H9 (cell line): Measurements from ENCODE around the gene MYOF. TPM values are rescaled to one million over a fixed set of nuclear protein-coding genes. Genes with fewer than 3 reads are reported as not detected.

Experiments used
- DNase-seq: peaks from one replicate; pipeline ENCODE4 v3.0.0-alpha.2; 2017
- H2AFZ ChIP-seq: one replicate; pipeline ENCODE4 v1.6.1; 2013; ENCODE audit warnings: mild to moderate bottlenecking, low read length, control low read depth, moderate library complexity
- H2AK5ac ChIP-seq: 2 replicates; pipeline ENCODE4 v1.6.1; 2013; ENCODE audit warnings: low read length, control low read depth, mixed read lengths; ENCODE audit not compliant: insufficient read length
- H2BK120ac ChIP-seq: one replicate; pipeline ENCODE4 v1.6.1; 2013; ENCODE audit warnings: low read depth, mild to moderate bottlenecking, low read length, control low read depth, inconsistent platforms; ENCODE audit not compliant: poor library complexity, severe bottlenecking
- H2BK12ac ChIP-seq: 2 replicates; pipeline ENCODE4 v1.6.1; 2013; ENCODE audit warnings: low read length, control low read depth, mixed read lengths, low read depth; ENCODE audit not compliant: insufficient read length
- H2BK15ac ChIP-seq: 2 replicates; pipeline ENCODE4 v1.6.1; 2013; ENCODE audit warnings: low read depth, low read length, control low read depth
- H2BK20ac ChIP-seq: one replicate; pipeline ENCODE4 v1.6.1; 2013; ENCODE audit warnings: low read depth, mild to moderate bottlenecking, low read length, control low read depth, inconsistent platforms; ENCODE audit not compliant: poor library complexity, severe bottlenecking
- H2BK5ac ChIP-seq: 2 replicates; pipeline ENCODE4 v1.6.1; 2013; ENCODE audit warnings: low read length, control low read depth, mixed read lengths; ENCODE audit not compliant: insufficient read length
- H3K14ac ChIP-seq: 2 replicates; pipeline ENCODE4 v1.6.1; 2013; ENCODE audit warnings: low read length, control low read depth; ENCODE audit not compliant: insufficient read depth
- H3K18ac ChIP-seq: 2 replicates; pipeline ENCODE4 v1.6.1; 2013; ENCODE audit warnings: low read depth, mild to moderate bottlenecking, mixed read lengths, low read length, control low read depth; ENCODE audit not compliant: insufficient read length
- H3K23ac ChIP-seq: 2 replicates; pipeline ENCODE4 v1.6.1; 2013; ENCODE audit warnings: low read length, control low read depth, mixed read lengths, low read depth; ENCODE audit not compliant: insufficient read length
- H3K23me2 ChIP-seq: 2 replicates; pipeline ENCODE4 v1.6.1; 2013; ENCODE audit warnings: low read depth, mild to moderate bottlenecking, mixed read lengths, low read length, control low read depth; ENCODE audit not compliant: insufficient read length, poor library complexity, severe bottlenecking
- H3K27ac ChIP-seq: 2 replicates; pipeline ENCODE4 v1.5.1; 2013; ENCODE audit warnings: low read length, control low read depth, mixed read lengths, low read depth; ENCODE audit not compliant: insufficient read length
- H3K27me3 ChIP-seq: 2 replicates; pipeline ENCODE4 v1.6.1; 2013; ENCODE audit warnings: low read length, control low read depth, inconsistent platforms; ENCODE audit not compliant: insufficient read depth
- H3K4ac ChIP-seq: 2 replicates; pipeline ENCODE4 v1.6.1; 2013; ENCODE audit warnings: low read depth, mild to moderate bottlenecking, control low read depth, inconsistent platforms, low read length, moderate library complexity
- H3K4me1 ChIP-seq: 2 replicates; pipeline ENCODE4 v1.6.1; 2013; ENCODE audit warnings: low read length, control low read depth, inconsistent platforms; ENCODE audit not compliant: insufficient read depth
- H3K4me2 ChIP-seq: 2 replicates; pipeline ENCODE4 v1.6.1; 2013; ENCODE audit warnings: low read length, control low read depth, mixed read lengths; ENCODE audit not compliant: insufficient read length, insufficient read depth
- H3K56ac ChIP-seq: 2 replicates; pipeline ENCODE4 v1.6.1; 2013; ENCODE audit warnings: low read depth, mild to moderate bottlenecking, mixed read lengths, low read length, control low read depth; ENCODE audit not compliant: insufficient read length
- H3K79me1 ChIP-seq: 2 replicates; pipeline ENCODE4 v1.6.1; 2013; ENCODE audit warnings: low read depth, mild to moderate bottlenecking, moderate library complexity, low read length, control low read depth, inconsistent platforms; ENCODE audit not compliant: insufficient read depth, poor library complexity, severe bottlenecking
- H3K79me2 ChIP-seq: 2 replicates; pipeline ENCODE4 v1.6.1; 2013; ENCODE audit warnings: low read length, control low read depth, inconsistent platforms; ENCODE audit not compliant: insufficient read depth
- H3K9ac ChIP-seq: 2 replicates; pipeline ENCODE4 v1.6.1; 2013; ENCODE audit warnings: low read length, control low read depth, mixed read lengths; ENCODE audit not compliant: insufficient read length; ENCODE audit errors: extremely low read depth
- H3K9me3 ChIP-seq: one replicate; pipeline ENCODE4 v1.6.1; 2013; ENCODE audit warnings: low read depth, low read length, inconsistent platforms; ENCODE audit not compliant: control insufficient read depth
- H3T11ph ChIP-seq: one replicate; pipeline ENCODE4 v1.6.1; 2013; ENCODE audit warnings: mild to moderate bottlenecking, low read length, control low read depth, inconsistent platforms
- H4K20me1 ChIP-seq: one replicate; pipeline ENCODE4 v1.6.1; 2013; ENCODE audit not compliant: control insufficient read depth, insufficient read length, insufficient read depth
- H4K5ac ChIP-seq: 2 replicates; pipeline ENCODE4 v1.6.1; 2013; ENCODE audit warnings: low read depth, mild to moderate bottlenecking, mixed read lengths, low read length, control low read depth; ENCODE audit not compliant: insufficient read length
- H4K8ac ChIP-seq: replicated peaks from 2 replicates; pipeline ENCODE4 v1.6.1; 2013; ENCODE audit warnings: low read length, control low read depth, mixed read lengths, low read depth; ENCODE audit not compliant: insufficient read length
- H4K91ac ChIP-seq: 2 replicates; pipeline ENCODE4 v1.6.1; 2013; ENCODE audit warnings: low read depth, mild to moderate bottlenecking, moderate library complexity, mixed read lengths, low read length, control low read depth; ENCODE audit not compliant: insufficient read length
- H3K27ac Mint-ChIP-seq, 3 experiments: 2 replicates in 2 of 3; 3 replicates in 1 of 3; pipeline ENCODE4 v1.8.0; 2020 to 2021; ENCODE audit warnings: mixed read lengths in 3 of 3, mild to moderate bottlenecking in 1 of 3, moderate library complexity in 1 of 3
- H3K27me3 Mint-ChIP-seq: 2 replicates; pipeline ENCODE4 v1.8.0; 2021; ENCODE audit warnings: low read depth, mild to moderate bottlenecking, moderate library complexity, mixed read lengths
- H3K36me3 Mint-ChIP-seq, 3 experiments: 2 replicates in 2 of 3; 3 replicates in 1 of 3; pipeline ENCODE4 v1.8.0; 2020 to 2021; ENCODE audit warnings: low read depth in 3 of 3, mixed read lengths in 3 of 3; ENCODE audit not compliant: insufficient read depth in 1 of 3
- H3K4me1 Mint-ChIP-seq, 2 experiments: 2 replicates each; pipeline ENCODE4 v1.8.0; 2020; ENCODE audit warnings: mixed read lengths in 2 of 2
- H3K4me3 Mint-ChIP-seq, 2 experiments: 2 replicates in 1 of 2; 3 replicates in 1 of 2; pipeline ENCODE4 v1.8.0; 2020 to 2021; ENCODE audit warnings: mild to moderate bottlenecking in 2 of 2, mixed read lengths in 2 of 2, moderate library complexity in 1 of 2
- H3K9me3 Mint-ChIP-seq, 2 experiments: 2 replicates in 1 of 2; 3 replicates in 1 of 2; pipeline ENCODE4 v1.8.0; 2020; ENCODE audit warnings: mild to moderate bottlenecking in 2 of 2, mixed read lengths in 2 of 2, moderate library complexity in 1 of 2
- WGBS: extraction: QIAGEN DNeasy Blood & Tissue Kit; methylation state at CpG from one replicate; pipeline ENCODE4 v1.1.7; 2013; ENCODE audit warnings: missing lambda C conversion rate, low lambda C conversion rate, mixed read lengths; ENCODE audit not compliant: insufficient read length; ENCODE audit errors: extremely low coverage; 5-methylcytosine and 5-hydroxymethylcytosine counted together
- total RNA-seq: library from RNA; stranded (reverse); gene quantifications from 2 replicates; pipeline ENCODE4 v1.2.1, GENCODE V29; 2021
- TF ChIP-seq, protein P1 (sequence below): fragments of 200-600 bp; sonication (generic); conservative IDR thresholded peaks from 3 replicates; pipeline ENCODE4 v1.8.0; 2021; ENCODE audit warnings: antibody characterized with exemption, mild to moderate bottlenecking

MYOF gene
- total RNA-seq, 1 experiment from 2014 or later: 2.8 TPM

DNA sequence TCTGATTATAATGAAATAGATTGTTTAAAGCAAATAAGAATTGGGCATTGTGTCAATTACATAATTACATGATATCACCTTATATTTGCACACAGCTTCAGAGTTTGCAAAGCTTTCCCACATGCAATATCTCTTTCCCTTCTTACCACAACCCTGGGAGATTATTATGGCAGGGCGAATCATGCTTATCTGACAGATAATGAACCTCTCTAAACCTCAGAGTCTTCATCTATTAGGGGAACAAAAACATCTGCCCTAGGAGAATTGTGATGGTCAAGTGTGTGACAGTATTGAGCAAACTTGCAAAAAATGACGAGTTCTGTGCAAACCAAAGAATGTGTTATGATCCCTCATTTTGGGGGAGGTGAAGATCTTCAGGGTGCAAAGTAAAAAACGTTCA is 90.0 kb downstream of the MYOF start:
- H3K4me2 ChIP-seq: no peak overlapping the region

More for the DNA sequence above, 90.0 kb downstream of the MYOF start:
- Histone ChIP-seq H3K9me3 (no peaks in the 10 kb centered on the region), H4K8ac (no peak overlapping the region), H4K20me1 (no peaks in the 10 kb centered on the region), H3K79me2 (no peaks in the 10 kb centered on the region), H2BK20ac (no peak overlapping the region), H2BK120ac (no peak overlapping the region), H2BK15ac (no peak overlapping the region), H3K27ac (no peak overlapping the region), H3K27me3 (no peaks in the 10 kb centered on the region), H3K4ac (no peak overlapping the region), H2AK5ac (no peak overlapping the region), H3K4me1 (no peaks in the 10 kb centered on the region), H3K79me1 (no peaks in the 10 kb centered on the region), H3K9ac (no peak overlapping the region), H2BK12ac (no peak overlapping the region), H2AFZ (no peak overlapping the region), H3K18ac (no peak overlapping the region), H2BK5ac (no peak overlapping the region), H4K91ac (no peak overlapping the region), H4K5ac (no peak overlapping the region), H3K14ac (no peak overlapping the region), H3K56ac (no peak overlapping the region), H3K23me2 (no peaks in the 10 kb centered on the region), H3K23ac (no peak overlapping the region), H3T11ph (no peak overlapping the region)
- Mint-ChIP-seq H3K4me1 (peaks cover 10 to 15% of the 10 kb centered on the region in 2 experiments), H3K4me3 (no peak overlapping the region), H3K36me3 (no peaks in the 10 kb centered on the region), H3K9me3 (no peaks in the 10 kb centered on the region), H3K27ac (no peak overlapping the region), H3K27me3 (no peaks in the 10 kb centered on the region; the same call in 1 of the 2 replicates)
- TF ChIP-seq, protein P1, sequence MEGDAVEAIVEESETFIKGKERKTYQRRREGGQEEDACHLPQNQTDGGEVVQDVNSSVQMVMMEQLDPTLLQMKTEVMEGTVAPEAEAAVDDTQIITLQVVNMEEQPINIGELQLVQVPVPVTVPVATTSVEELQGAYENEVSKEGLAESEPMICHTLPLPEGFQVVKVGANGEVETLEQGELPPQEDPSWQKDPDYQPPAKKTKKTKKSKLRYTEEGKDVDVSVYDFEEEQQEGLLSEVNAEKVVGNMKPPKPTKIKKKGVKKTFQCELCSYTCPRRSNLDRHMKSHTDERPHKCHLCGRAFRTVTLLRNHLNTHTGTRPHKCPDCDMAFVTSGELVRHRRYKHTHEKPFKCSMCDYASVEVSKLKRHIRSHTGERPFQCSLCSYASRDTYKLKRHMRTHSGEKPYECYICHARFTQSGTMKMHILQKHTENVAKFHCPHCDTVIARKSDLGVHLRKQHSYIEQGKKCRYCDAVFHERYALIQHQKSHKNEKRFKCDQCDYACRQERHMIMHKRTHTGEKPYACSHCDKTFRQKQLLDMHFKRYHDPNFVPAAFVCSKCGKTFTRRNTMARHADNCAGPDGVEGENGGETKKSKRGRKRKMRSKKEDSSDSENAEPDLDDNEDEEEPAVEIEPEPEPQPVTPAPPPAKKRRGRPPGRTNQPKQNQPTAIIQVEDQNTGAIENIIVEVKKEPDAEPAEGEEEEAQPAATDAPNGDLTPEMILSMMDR: no peak
- WGBS: no CpG with 5 or more reads among the region's 3 CpGs
- DNase-seq: no peak
